ENCODE data around the gene UFM1. TPM values are rescaled to one million over a fixed set of nuclear protein-coding genes. Genes with fewer than 3 reads are reported as not detected.

UFM1 gene
- total RNA-seq, 1 donor from 2014 or later: 97.2 TPM

DNA sequence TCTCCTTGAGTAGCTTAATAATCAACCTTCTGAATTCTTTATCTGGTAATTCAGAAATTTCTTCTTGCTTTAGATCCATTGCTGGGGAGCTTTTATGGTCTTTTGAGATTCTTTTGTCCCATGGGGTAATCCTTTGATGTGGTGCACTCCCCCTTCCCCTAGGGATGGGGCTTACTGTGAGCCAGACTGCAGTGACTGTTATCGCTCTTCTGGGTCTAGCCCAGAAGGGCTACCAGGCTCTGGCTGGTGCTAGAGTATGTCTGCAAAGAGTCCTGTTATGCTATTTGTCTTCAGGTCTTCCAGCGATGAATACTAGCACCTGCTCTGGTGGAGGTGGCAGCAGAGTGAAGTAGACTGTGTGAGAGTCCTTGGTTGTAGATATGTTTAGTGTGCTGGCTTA is 41.7 kb downstream of the UFM1 start:
- Histone ChIP-seq H4K20me1 (ENCODE audit: insufficient read depth, low read length) (no peaks in the 10 kb centered on the region), H3K27ac (ENCODE audit: low read depth, low read length) (no peak overlapping the region), H3K9me3 (ENCODE audit: insufficient read depth, low read depth, low read length) (no peaks in the 10 kb centered on the region), H3K36me3 (ENCODE audit: insufficient read depth, low read length) (no peaks in the 10 kb centered on the region), H3K79me2 (ENCODE audit: insufficient read depth, low read length) (no peaks in the 10 kb centered on the region), H3K9ac (ENCODE audit: low read length) (no peak overlapping the region), H3K27me3 (ENCODE audit: insufficient read depth, low read length) (no peaks in the 10 kb centered on the region), H2AFZ (ENCODE audit: low read depth, low read length) (no peak overlapping the region), H3K4me2 (ENCODE audit: low read length) (no peak overlapping the region), H3K4me3 (ENCODE audit: insufficient read depth, low read depth, low read length) (no peak overlapping the region), H3K4me1 (ENCODE audit: insufficient read depth, low read length) (no peaks in the 10 kb centered on the region)
- Mint-ChIP-seq H3K27ac (ENCODE audit: unreplicated experiment) (no peak overlapping the region), H3K36me3 (ENCODE audit: low read depth, unreplicated experiment) (peaks cover 2% of the 10 kb centered on the region), H3K4me3 (ENCODE audit: unreplicated experiment) (no peak overlapping the region), H3K4me1 (ENCODE audit: low read depth, unreplicated experiment) (peaks cover 15% of the 10 kb centered on the region), H3K9me3 (ENCODE audit: unreplicated experiment) (peaks cover 3% of the 10 kb centered on the region), H3K27me3 (ENCODE audit: low read depth, unreplicated experiment) (no peaks in the 10 kb centered on the region)
- FAIRE-seq (no peak), DNase-seq (ENCODE audit: low read depth) (no peak)
- TF ChIP-seq EZH2 (IDR thresholded peaks at IDR 0.05; ENCODE audit: insufficient read depth, low read length): no peak
- TF ChIP-seq, protein P1, sequence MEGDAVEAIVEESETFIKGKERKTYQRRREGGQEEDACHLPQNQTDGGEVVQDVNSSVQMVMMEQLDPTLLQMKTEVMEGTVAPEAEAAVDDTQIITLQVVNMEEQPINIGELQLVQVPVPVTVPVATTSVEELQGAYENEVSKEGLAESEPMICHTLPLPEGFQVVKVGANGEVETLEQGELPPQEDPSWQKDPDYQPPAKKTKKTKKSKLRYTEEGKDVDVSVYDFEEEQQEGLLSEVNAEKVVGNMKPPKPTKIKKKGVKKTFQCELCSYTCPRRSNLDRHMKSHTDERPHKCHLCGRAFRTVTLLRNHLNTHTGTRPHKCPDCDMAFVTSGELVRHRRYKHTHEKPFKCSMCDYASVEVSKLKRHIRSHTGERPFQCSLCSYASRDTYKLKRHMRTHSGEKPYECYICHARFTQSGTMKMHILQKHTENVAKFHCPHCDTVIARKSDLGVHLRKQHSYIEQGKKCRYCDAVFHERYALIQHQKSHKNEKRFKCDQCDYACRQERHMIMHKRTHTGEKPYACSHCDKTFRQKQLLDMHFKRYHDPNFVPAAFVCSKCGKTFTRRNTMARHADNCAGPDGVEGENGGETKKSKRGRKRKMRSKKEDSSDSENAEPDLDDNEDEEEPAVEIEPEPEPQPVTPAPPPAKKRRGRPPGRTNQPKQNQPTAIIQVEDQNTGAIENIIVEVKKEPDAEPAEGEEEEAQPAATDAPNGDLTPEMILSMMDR (IDR thresholded peaks at IDR 0.05; ENCODE audit: insufficient read depth, low read depth, low read length): no peak

- Histone ChIP-seq H3K4me2 (ENCODE audit: low read length) (no peak overlapping the region), H3K9me3 (ENCODE audit: insufficient read depth, low read depth, low read length) (no peaks in the 10 kb centered on the region), H3K4me1 (ENCODE audit: insufficient read depth, low read length) (no peaks in the 10 kb centered on the region), H2AFZ (ENCODE audit: low read depth, low read length) (no peak overlapping the region), H3K27me3 (ENCODE audit: insufficient read depth, low read length) (no peaks in the 10 kb centered on the region), H3K4me3 (ENCODE audit: insufficient read depth, low read depth, low read length) (no peak overlapping the region), H3K36me3 (ENCODE audit: insufficient read depth, low read length) (no peaks in the 10 kb centered on the region), H3K27ac (ENCODE audit: low read depth, low read length) (no peak overlapping the region), H4K20me1 (ENCODE audit: insufficient read depth, low read length) (no peaks in the 10 kb centered on the region), H3K9ac (ENCODE audit: low read length) (no peak overlapping the region), H3K79me2 (ENCODE audit: insufficient read depth, low read length) (no peaks in the 10 kb centered on the region)
- DNase-seq (ENCODE audit: low read depth) (peak; percentile 61), FAIRE-seq (no peak)
- Mint-ChIP-seq H3K9me3 (ENCODE audit: unreplicated experiment) (peaks cover 3% of the 10 kb centered on the region), H3K4me1 (ENCODE audit: low read depth, unreplicated experiment) (peaks cover 12% of the 10 kb centered on the region), H3K36me3 (ENCODE audit: low read depth, unreplicated experiment) (peaks cover 2% of the 10 kb centered on the region), H3K27ac (ENCODE audit: unreplicated experiment) (no peak overlapping the region), H3K27me3 (ENCODE audit: low read depth, unreplicated experiment) (no peaks in the 10 kb centered on the region), H3K4me3 (ENCODE audit: unreplicated experiment) (no peak overlapping the region)
- no peak for TF ChIP-seq EZH2 (IDR thresholded peaks at IDR 0.05; ENCODE audit: insufficient read depth, low read length)
- TF ChIP-seq, protein P1 (IDR thresholded peaks at IDR 0.05; ENCODE audit: insufficient read depth, low read depth, low read length): no peak
These were observed 45.3 kb downstream of the UFM1 start for GRCh38 chr13:38394777-38395496.

- Histone ChIP-seq H3K36me3 (ENCODE audit: insufficient read depth, low read length) (no peaks in the 10 kb centered on the region), H3K4me2 (ENCODE audit: low read length) (no peak overlapping the region), H3K79me2 (ENCODE audit: insufficient read depth, low read length) (no peaks in the 10 kb centered on the region), H3K9me3 (ENCODE audit: insufficient read depth, low read depth, low read length) (no peaks in the 10 kb centered on the region), H3K27me3 (ENCODE audit: insufficient read depth, low read length) (no peaks in the 10 kb centered on the region), H3K27ac (ENCODE audit: low read depth, low read length) (no peak overlapping the region), H3K4me3 (ENCODE audit: insufficient read depth, low read depth, low read length) (no peak overlapping the region), H2AFZ (ENCODE audit: low read depth, low read length) (no peak overlapping the region), H3K4me1 (ENCODE audit: insufficient read depth, low read length) (no peaks in the 10 kb centered on the region), H3K9ac (ENCODE audit: low read length) (no peak overlapping the region), H4K20me1 (ENCODE audit: insufficient read depth, low read length) (no peaks in the 10 kb centered on the region)
- DNase-seq (ENCODE audit: low read depth) (peak; percentile 38), FAIRE-seq (no peak)
- peaks cover 2% of the 10 kb centered on the region for H3K36me3 Mint-ChIP-seq (ENCODE audit: low read depth, unreplicated experiment)
- no peaks in the 10 kb centered on the region for H3K27me3 Mint-ChIP-seq (ENCODE audit: low read depth, unreplicated experiment)
- H3K27ac Mint-ChIP-seq (ENCODE audit: unreplicated experiment): no peak overlapping the region
- H3K4me1 Mint-ChIP-seq (ENCODE audit: low read depth, unreplicated experiment): peaks cover 12% of the 10 kb centered on the region
- H3K9me3 Mint-ChIP-seq (ENCODE audit: unreplicated experiment): peaks cover 3% of the 10 kb centered on the region
- no peak overlapping the region for H3K4me3 Mint-ChIP-seq (ENCODE audit: unreplicated experiment)
- TF ChIP-seq, protein P1 (IDR thresholded peaks at IDR 0.05; ENCODE audit: insufficient read depth, low read depth, low read length): no peak
- TF ChIP-seq EZH2 (IDR thresholded peaks at IDR 0.05; ENCODE audit: insufficient read depth, low read length): no peak
These were observed 45.8 kb downstream of the UFM1 start for GRCh38 chr13:38395497-38395788.

Measured in astrocyte (in vitro differentiated cells and primary cell).